SH-SY5Y (cell line): Measurements from ENCODE around the gene CC2D2B.

Experiments
- GATA2 ChIP-seq: IDR thresholded peaks from 2 replicates; pipeline ENCODE4 v1.6.1; 2011; ENCODE audit warnings: mild to moderate bottlenecking, low read depth, low read length
- GATA3 ChIP-seq: IDR thresholded peaks from 2 replicates; pipeline ENCODE4 v1.6.1; 2011; ENCODE audit warnings: low read depth, mild to moderate bottlenecking, low read length, moderate library complexity

GRCh38 chr10:95987685-95988426, 80.1 kb downstream of the CC2D2B start:
- TF ChIP-seq GATA2: no peak
- no peak for TF ChIP-seq GATA3
